Measurements from ENCODE around the gene MEFV.

- TF ChIP-seq ZBTB40 (IDR thresholded peaks at IDR 0.05) (no peak), ZBTB40 (CRISPR knock-in tag; IDR thresholded peaks at IDR 0.05) (no peak; the same call in 1 of the 2 replicates), SKIL (CRISPR knock-in tag; IDR thresholded peaks at IDR 0.05; ENCODE audit: borderline replicate concordance) (no peak), GABPB1 (CRISPR knock-in tag; IDR thresholded peaks at IDR 0.05) (no peak), ZNF646 (CRISPR knock-in tag; IDR thresholded peaks at IDR 0.05) (no peak), EP300 (IDR thresholded peaks at IDR 0.05; ENCODE audit: low read depth in 2 of 2, low read length in 2 of 2) (no peak), EP300 (CRISPR knock-in tag; IDR thresholded peaks at IDR 0.05; ENCODE audit: borderline replicate concordance) (no peak), POLR2A (IDR thresholded peaks at IDR 0.05; ENCODE audit: insufficient read depth in 1 of 2, low read depth in 2 of 2, low read length in 2 of 2) (no peak), THRA (CRISPR knock-in tag; IDR thresholded peaks at IDR 0.05; ENCODE audit: borderline replicate concordance) (no peak), HDAC2 (CRISPR knock-in tag; IDR thresholded peaks at IDR 0.05) (no peak), NFE2L1 (CRISPR knock-in tag; IDR thresholded peaks at IDR 0.05; ENCODE audit: borderline replicate concordance) (no peak), SMC3 (IDR thresholded peaks at IDR 0.05; ENCODE audit: low read length) (no peak), CTCF (CRISPR knock-in tag; IDR thresholded peaks at IDR 0.05) (no peak), SUZ12 (IDR thresholded peaks at IDR 0.05; ENCODE audit: low read depth, low read length) (no peak)
Measured at GRCh38 chr16:3282103-3282729, 25.8 kb upstream of the MEFV start.
